ENCODE data around the gene OTOS. TPM values are rescaled to one million over a fixed set of nuclear protein-coding genes. Genes with fewer than 3 reads are reported as not detected.

The OTOS gene
- total RNA-seq, 1 donor from 2014 or later, result not detected

- ATAC-seq, result no peak
- H3K36me3 ChIP-seq, result no peaks in the 10 kb centered on the region
- peaks cover 9% of the 10 kb centered on the region for H3K27me3 ChIP-seq
These were observed 26.5 kb upstream of the OTOS start for GRCh38 chr2:240166761-240167587.

DNA sequence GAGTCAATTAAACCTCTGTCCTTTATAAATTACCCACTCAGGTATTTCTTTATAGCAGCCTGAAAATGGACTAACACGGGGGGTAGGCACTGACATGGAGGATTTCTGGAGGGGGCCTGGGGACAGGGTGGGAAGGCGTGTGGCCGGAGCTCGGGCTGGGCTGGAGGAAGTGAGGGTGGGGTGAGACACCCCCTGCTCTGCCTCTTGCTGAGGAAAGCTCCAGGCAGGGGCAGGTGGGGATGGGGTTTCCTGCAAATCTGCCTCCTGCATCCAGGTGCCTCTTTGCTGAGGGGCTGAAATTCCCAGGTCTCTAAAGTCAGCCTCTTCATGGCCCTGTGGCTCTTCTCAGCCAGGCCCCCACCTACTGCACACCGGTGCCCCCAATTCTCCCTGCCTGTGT is 25.7 kb upstream of the OTOS start:
- intact Hi-C loops (cut with DNase I), result no loop called here
- Histone ChIP-seq H3K27me3 (peaks cover 5% of the 10 kb centered on the region), H3K27ac (no peak overlapping the region), H3K4me1 (no peaks in the 10 kb centered on the region), H3K9me3 (no peaks in the 10 kb centered on the region), H3K4me3 (no peak overlapping the region), H3K36me3 (no peaks in the 10 kb centered on the region)
- TF ChIP-seq, protein P1, sequence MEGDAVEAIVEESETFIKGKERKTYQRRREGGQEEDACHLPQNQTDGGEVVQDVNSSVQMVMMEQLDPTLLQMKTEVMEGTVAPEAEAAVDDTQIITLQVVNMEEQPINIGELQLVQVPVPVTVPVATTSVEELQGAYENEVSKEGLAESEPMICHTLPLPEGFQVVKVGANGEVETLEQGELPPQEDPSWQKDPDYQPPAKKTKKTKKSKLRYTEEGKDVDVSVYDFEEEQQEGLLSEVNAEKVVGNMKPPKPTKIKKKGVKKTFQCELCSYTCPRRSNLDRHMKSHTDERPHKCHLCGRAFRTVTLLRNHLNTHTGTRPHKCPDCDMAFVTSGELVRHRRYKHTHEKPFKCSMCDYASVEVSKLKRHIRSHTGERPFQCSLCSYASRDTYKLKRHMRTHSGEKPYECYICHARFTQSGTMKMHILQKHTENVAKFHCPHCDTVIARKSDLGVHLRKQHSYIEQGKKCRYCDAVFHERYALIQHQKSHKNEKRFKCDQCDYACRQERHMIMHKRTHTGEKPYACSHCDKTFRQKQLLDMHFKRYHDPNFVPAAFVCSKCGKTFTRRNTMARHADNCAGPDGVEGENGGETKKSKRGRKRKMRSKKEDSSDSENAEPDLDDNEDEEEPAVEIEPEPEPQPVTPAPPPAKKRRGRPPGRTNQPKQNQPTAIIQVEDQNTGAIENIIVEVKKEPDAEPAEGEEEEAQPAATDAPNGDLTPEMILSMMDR (IDR thresholded peaks at IDR 0.05), result no peak
- DNase-seq, result peak; percentile 38
- ATAC-seq, result no peak

More at GRCh38 chr2:240166761-240167587, 26.5 kb upstream of the OTOS start:
- peak; percentile 54 for DNase-seq
- intact Hi-C loops (cut with DNase I), result no loop called here
- Histone ChIP-seq H3K27ac (no peak overlapping the region), H3K4me1 (no peaks in the 10 kb centered on the region), H3K4me3 (no peak overlapping the region), H3K9me3 (no peaks in the 10 kb centered on the region)
- TF ChIP-seq, protein P1 (IDR thresholded peaks at IDR 0.05), result no peak

DNA sequence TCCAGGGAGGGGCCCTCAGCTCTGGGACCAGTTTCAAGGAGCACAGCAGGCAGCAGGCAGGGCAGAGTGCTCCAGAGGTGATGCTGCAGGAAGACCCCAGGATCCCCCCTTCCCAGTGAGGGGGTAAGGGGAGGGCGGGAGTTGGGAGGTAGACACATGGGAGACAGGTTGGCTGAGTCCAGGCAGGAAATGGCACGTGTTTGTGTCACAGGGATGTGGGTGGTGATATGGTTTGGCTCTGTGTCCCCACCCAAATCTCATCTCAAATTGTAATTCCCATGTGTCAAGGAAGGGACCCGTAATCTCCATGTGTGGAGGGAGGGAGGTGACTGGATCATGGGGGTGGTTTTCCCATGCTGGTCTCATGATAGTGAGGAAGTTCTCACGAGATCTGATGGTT is 25.2 kb upstream of the OTOS start:
- no peak overlapping the region for H3K27ac ChIP-seq
- peaks cover 7% of the 10 kb centered on the region for H3K27me3 ChIP-seq
- no peaks in the 10 kb centered on the region for H3K36me3 ChIP-seq
- ATAC-seq, result no peak
- no peaks in the 10 kb centered on the region for H3K9me3 ChIP-seq
- TF ChIP-seq, protein P1 (IDR thresholded peaks at IDR 0.05), result no peak
- H3K4me1 ChIP-seq, result no peaks in the 10 kb centered on the region
- intact Hi-C loops (cut with DNase I), result no loop called here
- no peak overlapping the region for H3K4me3 ChIP-seq
- peak; percentile 46 for DNase-seq

DNA sequence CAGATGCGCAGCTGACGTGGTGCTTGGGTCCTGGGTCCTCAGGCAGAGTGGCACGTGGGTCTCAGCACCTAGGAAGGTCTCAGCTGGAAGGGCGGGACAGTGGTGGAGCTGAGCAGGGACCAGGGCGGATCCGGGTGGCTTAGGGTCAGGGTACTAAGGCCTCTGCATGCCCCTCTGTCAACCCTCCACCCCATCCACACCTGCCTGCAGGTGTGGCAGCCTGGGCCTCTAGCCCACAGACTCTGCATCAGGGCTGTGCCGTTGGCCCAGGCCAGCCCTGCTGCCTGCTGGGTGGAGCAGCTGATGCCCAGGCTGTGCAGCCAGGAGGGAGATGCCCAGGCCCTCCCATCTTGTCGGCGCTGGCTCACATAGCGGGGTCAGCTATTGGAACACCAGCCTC is 24.6 kb upstream of the OTOS start:
- intact Hi-C loops (cut with DNase I), result no loop called here
- Histone ChIP-seq H3K27me3 (peaks cover 7% of the 10 kb centered on the region), H3K4me3 (no peak overlapping the region), H3K4me1 (no peaks in the 10 kb centered on the region), H3K27ac (no peak overlapping the region), H3K36me3 (no peaks in the 10 kb centered on the region), H3K9me3 (no peaks in the 10 kb centered on the region)
- TF ChIP-seq, protein P1 (IDR thresholded peaks at IDR 0.05), result no peak
- ATAC-seq, result no peak
- DNase-seq, result peak; percentile 52

DNA sequence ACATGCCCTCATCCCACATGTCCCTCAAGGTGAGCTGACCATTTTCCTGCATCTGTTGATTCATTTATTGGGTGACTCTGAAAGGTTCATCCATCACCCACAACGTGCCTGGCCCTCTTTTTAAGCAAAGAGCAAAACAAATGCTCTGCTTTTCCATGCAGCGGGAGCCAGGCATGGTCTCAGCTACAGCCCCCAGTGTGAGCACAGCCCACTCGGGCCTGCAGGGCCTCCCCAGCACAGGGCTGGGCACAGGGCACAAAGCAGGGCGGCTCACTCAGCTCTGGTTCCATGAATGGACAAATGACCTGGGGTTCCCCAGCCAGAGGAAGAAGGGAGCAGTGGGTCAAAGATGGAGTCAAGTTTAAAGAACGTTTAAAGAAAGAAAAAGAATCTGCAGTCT is 24.1 kb upstream of the OTOS start:
- H3K27ac ChIP-seq, result no peak overlapping the region
- intact Hi-C loops (cut with DNase I), result no loop called here
- no peak overlapping the region for H3K4me3 ChIP-seq
- no peaks in the 10 kb centered on the region for H3K4me1 ChIP-seq
- H3K36me3 ChIP-seq, result no peaks in the 10 kb centered on the region
- peaks cover 7% of the 10 kb centered on the region for H3K27me3 ChIP-seq
- no peak for ATAC-seq
- H3K9me3 ChIP-seq, result no peaks in the 10 kb centered on the region
- TF ChIP-seq, protein P1 (IDR thresholded peaks at IDR 0.05), result no peak
- peak; percentile 34 for DNase-seq
